Skeletal muscle cell (primary cell): ENCODE results near the gene KCNIP4.
"Not testable (repeated sequence)": the region's sequence is repeated elsewhere in the genome, so short reads cannot be mapped to it uniquely, and the experiment has no call there.

Experiments used
- DNase-seq: peaks from one replicate; pipeline ENCODE4 v3.0.0-alpha.2; 2010; ENCODE audit warnings: low read depth
- H3K4me3 ChIP-seq: 2 replicates; pipeline ENCODE4 v1.5.1; 2011; ENCODE audit warnings: low read depth, mild to moderate bottlenecking, control low read depth, low read length, moderate library complexity

Gene KCNIP4

DNA sequence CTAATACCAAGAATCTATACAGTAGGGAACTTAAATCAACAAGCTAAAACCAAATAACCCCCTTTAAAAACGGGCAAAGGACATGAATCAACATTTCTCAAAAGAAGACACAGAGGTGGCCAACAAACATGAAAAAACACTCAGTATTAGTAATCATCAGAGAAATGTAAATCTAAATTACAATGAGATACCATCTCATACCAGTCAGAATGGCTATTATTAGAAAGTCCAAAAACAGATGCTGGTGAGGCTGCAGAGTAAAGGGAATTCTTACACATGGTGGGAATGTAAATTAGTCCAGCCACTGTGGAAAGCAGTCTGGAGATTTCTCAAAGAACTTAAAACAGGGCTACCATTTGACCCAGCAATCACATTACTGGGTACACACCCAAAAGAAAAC is 1080.5 kb downstream of the KCNIP4 start:
- H3K4me3 ChIP-seq, result no peak overlapping the region
- DNase-seq, result no peak

DNA sequence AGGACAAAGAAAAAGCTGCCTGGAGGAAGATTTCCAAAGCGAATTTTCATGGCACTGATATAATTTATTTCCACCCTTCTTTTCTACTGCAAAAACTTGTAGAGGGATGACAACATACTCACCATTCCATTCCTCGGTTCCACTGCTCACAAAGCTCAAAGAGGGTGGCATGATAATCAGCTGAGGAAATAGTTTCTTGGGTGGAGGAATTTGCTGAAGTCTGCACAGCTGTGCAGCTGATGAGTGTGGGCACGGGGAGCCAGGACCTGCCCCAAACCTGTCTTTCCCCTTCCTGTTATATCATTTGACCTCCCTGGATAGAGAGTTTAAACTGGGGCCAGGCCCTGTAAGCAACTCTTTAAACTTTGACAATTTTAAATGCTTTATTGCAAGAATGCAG is 1087.7 kb downstream of the KCNIP4 start:
- H3K4me3 ChIP-seq, result no peak overlapping the region
- no peak for DNase-seq

DNA sequence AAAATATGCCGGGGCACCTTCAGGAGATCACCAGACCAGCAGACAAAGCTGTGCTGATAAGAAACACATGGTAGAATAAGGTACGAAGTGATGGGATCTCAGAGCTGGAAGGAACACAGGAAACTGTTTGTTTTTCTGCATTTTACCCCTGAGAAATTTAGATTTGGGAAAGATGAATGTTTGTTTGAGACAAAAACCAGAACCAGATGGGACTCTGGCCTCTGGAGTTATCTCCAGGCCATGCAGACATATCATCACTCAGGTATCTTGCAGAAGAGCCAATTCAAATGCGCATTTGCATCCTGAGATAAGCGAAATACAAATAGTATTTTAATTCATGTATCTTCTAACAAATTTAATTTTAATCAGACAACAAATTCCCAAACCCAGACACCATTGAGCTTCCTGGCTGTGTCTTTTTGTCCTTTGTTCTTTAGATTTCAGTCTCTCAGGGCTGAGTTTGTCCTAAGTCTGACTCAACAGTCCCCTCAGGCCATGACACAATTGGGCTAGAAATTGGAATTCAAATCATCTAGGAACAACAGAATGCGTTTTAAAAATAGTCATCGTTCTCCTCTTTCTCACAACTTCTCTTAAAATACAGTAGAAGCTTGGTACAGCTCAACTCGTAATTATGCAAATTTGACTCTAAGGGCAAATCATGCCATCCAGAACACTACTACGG is 1089.3 kb downstream of the KCNIP4 start:
- DNase-seq, result no peak

DNA sequence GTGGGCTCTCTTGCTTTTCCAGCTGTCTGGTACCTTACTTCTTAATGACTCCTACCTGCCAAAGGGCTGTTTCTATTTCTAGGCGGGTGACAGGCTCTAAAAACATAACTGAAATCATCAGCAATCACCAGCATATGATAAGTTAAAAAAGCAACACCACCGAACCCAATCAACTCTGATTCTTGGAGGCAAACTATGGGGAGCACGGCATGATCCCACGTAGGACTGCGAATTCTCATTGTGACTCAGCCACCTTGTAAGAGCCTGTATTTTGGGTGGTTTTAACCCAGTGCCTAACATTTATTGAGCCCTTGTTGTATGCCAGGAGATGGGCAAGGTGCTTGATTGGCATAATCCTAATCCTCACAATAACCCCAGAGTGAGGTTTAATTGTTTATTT is 1091.5 kb downstream of the KCNIP4 start:
- no peak for DNase-seq
- no peak overlapping the region for H3K4me3 ChIP-seq

More for the DNA sequence above, 1089.3 kb downstream of the KCNIP4 start:
- H3K4me3 ChIP-seq, result no peak overlapping the region

DNA sequence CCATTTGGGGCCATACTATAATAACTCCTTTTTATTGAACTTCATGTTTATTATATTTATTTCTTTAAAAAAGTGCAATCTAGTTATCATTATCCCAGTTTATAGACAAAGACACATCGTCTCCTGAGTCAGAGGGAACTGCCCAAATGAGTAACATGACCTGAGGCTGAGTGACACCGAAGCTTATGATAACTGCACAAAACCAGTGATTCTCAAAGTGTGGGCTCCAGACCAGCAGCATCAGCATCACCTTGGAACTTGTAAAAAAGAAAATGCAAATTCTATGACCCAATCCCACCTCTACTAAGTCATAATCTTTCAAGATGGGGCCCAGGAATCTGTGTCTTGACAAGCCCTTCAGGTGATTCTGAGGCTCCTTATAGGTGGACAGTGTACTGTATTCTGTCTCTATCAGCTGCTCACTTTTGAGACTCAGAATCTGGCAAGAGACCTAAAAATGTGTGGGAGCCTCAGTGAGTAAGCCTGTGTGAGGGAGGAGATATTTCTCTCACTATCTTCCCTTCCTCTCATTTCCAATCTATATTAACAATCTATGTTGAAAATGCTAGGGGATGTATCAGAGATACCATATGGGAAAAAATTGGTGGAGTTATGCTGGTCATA is 1101.3 kb downstream of the KCNIP4 start:
- no peak overlapping the region for H3K4me3 ChIP-seq
- DNase-seq, result no peak

DNA sequence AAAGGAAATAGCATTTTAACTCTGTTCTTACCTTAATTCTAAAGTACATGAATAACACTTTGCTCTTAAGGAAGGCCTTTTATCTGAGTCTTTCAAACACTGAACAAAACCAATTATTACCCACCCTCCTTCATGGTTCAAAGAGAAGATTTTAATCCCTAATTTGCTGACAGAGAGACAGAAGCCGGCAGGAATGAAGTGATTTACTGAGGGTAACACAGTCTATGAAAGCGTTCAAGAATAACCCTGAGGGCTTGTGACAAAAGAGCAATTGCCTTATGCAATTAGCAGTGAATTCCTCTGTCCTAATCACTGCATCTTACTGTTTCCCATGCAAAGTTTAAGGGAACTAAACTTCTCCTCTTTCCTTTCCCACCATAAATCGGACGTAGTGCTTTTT is 1104.3 kb downstream of the KCNIP4 start:
- no peak overlapping the region for H3K4me3 ChIP-seq
- no peak for DNase-seq

DNA sequence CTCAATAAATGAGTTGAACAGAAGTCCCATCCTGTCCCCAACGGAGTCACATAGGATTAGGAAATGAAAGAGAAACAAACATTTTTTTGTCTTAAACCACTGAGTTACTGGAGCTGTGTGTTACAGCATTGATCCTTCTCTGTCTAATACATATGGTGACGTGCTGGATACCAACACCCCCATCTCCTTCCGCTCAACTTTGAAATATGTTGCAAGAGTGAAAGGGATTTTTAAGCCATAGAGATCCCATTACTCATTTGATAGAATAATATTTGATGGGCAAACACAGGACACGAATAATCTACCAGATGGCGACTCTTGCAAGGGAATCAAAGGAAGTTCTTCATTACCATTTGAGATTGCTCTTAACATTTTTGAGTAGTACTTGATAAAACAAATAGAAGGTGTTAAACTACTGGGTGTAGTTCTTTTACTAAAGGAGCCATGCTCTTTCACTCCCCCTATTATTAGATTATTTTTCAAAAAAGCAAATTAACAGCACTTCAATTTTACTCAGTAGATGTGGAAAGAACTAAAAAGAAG is 1107.9 kb downstream of the KCNIP4 start:
- no peak for DNase-seq
- H3K4me3 ChIP-seq, result no peak overlapping the region

DNA sequence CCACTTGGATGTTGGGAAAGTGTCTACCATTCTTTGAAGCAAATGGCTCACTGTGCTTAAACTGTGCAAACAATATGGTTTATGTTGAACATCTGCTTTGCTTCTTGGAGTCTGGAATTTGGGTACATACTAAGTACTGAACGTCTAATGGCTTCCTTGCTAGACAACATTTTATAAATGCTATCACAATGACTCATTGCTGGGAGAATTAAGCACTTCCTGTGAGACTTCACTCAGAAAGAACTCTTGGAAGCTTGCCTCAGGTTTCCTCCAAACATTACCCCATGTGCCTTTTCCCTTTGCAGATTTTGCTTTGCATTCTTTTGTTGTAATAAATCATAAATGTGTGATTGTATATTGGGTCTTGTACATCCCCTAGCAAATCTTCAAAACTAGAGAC is 1108.6 kb downstream of the KCNIP4 start:
- no peak overlapping the region for H3K4me3 ChIP-seq
- DNase-seq, result peak; percentile 41

DNA sequence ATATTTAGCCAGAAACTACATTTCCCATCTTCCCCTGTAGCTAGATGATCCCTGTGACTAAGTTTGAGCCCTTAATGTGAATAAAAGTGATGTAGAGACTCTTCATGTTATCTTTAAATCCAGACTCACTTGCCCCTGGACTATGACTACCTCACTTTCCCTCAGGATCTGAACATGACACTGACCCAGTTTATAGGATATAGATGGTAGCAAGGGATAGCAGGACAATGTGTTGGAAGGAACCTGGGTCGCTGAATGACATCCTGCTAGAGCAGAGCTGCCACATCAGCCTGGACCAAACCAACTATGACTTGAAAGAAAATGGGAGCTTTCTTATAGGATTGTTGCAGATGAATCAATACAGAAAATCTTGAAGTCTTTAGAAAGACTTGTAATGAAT is 1110.1 kb downstream of the KCNIP4 start:
- no peak for DNase-seq
- no peak overlapping the region for H3K4me3 ChIP-seq

DNA sequence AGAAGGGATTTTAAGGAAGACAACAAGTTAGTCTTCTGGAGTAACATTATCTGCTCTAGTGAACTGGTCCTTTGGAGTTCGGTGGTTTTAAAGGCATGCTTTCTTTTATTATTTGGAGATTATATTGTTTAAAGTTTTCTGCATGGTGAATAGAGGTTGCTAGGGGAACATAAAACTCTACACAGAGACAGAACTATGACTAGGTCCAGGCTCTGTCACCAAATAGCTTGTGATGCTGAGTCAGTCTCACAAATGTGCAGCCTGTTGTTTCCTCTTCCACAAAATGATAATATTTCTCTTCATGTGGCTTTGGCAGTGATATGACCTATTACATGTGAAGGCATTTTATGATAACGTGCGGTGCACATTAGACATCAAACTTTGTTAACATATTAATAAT is 1115.7 kb downstream of the KCNIP4 start:
- no peak for DNase-seq

DNA sequence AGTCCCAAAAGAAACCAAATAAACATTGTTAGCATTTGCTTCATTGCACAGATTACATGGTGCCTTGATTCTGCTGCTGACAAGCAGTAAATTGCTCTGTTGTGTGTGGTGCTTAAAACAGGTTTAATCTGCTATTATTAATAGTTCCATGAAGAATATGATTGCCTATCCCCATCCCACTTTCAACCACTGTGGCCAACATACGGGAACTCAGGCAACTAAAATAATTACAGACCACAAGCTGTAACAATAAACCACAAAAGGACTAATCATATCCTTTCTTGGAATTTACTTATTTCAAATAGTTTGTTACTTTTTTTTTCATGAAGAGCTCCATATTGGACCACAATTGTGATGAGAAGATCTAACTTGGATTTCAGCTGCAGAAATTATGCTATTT is 1116.8 kb downstream of the KCNIP4 start:
- H3K4me3 ChIP-seq, result no peak overlapping the region
- DNase-seq, result no peak

More for the DNA sequence above, 1115.7 kb downstream of the KCNIP4 start:
- no peak overlapping the region for H3K4me3 ChIP-seq

DNA sequence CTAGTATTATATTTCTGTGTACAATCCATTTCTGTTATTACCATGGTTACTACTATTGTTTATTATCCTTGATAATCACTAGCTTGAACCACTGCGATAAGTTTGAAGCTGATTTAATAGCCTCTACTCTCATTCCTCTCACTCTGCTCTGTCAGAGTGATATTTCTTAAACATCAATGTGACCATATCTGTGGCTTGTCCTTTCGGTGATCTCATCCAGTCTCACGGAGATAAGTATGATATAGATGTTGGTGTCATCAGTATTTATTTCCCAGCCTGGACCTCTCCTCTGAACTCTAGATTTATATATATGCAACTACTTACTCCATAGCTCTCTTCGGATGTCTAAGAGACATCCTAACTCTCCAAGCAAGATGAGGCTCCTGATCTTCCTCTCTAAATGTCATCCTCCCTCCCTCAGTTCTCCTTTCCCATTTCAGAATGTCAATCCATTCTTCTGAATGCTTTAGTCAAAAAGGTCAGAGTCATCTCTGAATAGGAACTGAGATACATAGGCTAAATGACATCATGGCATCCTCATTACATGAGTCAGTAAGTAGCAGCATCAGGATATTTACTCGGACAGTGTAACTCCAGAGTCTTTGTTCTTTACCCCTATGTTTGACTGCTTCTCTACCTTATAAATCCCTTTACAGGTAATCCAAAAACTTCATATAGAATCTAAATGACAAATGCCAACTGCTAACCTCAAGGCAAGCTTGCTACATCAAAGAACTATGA is 1118.8 kb downstream of the KCNIP4 start:
- peak; percentile 21 for DNase-seq
- H3K4me3 ChIP-seq, result no peak overlapping the region

DNA sequence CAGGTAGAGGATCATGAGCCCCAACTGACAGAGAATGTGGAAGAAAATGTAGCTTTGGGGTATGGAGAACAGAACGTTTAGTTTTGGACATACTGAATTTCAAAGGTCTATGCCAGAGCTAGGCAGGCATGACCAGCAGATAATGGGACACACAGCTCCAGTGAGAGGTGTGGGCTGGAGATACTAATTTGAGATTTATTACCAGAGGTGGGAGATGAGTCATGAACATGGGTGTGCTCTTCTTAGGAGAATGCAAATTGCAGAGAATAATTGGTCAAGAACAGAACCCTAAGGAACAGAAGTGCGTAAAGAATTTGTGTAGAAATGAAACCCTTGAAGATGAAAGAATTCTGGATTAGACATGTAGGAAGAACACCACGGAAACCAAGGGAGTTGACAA is 1123.1 kb downstream of the KCNIP4 start:
- no peak overlapping the region for H3K4me3 ChIP-seq
- no peak for DNase-seq

DNA sequence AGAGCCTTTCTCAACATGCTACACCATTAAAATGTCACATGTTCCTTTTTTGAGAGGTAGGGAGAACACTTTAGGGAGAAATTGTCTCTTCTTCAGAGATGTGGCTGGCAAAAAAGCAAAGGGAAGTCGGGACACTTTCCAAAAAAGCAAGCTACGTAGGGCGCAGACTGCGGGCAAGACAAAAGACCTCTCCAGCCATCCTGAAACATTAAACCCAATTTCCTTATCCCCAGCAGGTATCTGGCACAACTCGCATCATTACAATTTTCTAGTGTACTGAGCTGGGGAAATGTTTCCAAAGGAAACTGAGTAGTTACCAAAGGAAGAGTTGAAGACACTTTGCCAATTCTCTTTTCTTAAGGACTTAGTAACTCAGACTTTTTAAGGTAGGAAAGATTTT is 1132.3 kb downstream of the KCNIP4 start:
- H3K4me3 ChIP-seq, result no peak overlapping the region
- no peak for DNase-seq

DNA sequence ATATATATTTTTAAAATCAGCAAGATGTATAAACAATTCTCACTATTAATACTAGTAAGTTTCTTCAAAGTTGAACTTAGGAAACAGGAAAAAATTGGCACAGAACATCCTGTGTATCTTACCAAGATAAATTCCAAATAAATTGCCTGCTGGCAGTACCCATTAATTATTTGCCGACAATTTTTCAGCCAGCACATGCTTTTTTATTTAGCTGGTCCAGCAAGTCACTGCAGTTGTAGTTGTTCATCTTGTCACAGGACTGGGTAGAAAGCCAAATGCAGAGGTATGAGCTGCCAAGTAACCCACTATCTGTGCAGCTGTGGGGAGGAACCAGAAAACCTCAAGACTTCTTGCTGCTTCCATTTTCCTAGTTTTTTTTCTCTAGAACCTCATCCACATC is 1134.9 kb downstream of the KCNIP4 start:
- DNase-seq, result no peak
- H3K4me3 ChIP-seq, result no peak overlapping the region

DNA sequence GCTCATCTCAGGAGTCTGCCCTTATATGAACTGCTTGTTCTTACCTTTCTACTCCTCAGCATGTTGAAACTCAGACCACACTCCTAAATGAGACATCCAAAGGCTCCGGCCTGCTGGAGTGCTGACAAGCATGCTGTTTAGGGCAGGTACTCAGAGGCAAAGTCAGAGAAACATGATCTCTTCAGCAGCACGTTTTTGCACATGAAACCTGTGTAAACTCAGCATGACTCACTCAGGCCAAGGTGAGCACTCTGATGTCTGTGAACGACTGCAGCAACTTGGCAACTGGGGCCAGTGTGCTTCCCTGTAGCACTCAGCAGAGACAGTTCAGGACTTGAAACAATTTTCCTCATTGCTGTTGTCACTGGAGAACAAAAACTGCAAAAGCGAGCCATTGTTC is 1138.8 kb downstream of the KCNIP4 start:
- DNase-seq, result no peak
- H3K4me3 ChIP-seq, result no peak overlapping the region

DNA sequence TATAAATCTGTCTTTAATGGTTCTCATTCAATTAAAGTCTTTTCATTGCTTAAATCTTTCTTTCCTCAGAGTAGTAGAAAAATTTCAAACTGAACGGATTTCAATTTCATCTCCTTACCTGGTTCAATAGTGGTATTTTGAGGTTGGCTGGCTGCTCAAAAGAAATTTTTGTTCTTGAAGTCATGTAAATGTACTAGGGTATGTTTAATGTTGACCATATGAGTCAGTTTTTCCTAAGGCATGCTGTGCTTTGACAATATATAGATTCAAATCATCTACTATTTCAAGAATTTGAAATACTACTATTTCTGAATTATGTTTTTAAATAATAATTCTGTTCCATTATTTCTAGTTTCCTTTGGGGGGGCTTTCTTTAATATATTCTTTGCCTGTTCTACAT is 1142.9 kb downstream of the KCNIP4 start:
- no peak overlapping the region for H3K4me3 ChIP-seq
- DNase-seq, result no peak

DNA sequence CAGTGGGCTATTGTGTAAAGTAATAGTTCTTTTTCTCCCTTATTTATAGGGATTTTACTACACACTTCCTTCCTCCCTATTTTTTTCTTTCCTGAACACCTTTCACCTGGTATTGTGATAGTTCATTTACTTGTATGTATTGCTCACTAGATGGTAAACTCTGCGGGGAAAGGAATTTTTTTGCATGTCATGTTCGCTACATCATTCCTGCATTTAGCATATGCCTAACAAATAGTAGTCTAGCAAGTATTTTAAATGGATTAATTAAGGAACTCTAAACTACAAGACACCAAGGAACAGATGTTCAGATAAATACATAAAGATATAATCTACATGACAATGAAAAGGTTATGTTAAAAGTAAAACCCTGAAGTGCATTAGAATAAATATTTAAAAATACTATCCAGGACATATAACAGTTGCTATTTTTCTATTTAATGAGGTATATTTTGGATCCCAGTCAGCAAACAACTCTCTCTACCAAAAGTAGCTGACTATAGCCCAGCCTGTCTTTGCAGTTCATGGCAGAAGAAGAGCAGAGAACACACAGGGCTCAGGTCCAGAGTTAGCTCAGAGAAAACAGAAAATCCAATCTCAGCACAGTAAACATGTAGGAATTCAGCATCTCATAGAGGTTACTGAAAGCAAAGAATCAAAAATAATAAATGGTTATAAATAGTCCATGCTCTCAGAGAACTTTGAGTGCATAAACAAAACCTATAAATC is 1160.5 kb downstream of the KCNIP4 start:
- no peak for DNase-seq
- H3K4me3 ChIP-seq, result no peak overlapping the region

DNA sequence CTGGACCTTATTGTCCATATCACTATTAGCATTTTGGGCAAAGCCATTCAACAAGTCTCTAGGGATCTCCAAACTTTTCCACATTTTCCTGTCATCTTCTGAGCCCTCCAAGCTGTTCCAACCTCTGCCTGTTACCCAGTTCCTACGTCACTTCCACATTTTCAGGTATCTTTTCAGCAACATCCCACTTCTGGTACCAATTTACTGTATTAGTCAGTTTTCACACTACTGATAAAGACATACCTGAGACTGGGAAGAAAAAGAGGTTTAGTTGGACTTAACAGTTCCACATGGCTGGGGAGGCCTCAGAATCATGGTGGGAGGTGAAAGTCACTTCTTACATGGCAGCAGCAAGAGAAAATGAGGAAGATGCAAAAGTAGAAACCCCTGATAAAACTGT is 1165.4 kb downstream of the KCNIP4 start:
- DNase-seq, result not testable (repeated sequence)

DNA sequence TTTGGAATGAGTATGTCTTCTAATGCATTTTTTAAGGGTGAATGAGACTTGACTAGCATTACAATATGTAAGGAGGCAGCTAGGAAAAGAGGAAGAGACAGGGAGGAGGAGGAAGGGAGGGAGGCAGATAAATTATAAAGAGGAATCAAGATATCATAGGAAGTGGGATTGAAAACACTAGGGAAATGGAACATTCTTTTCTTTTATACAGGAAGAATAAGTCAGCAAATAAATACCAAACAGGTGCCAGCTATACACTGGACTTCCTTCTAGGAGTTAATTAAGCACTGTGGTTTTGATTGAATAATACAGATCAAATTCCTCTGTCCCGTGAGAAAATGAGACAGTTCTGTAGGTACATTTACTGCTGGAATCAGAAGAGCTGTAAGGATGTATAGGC is 1169.7 kb downstream of the KCNIP4 start:
- no peak overlapping the region for H3K4me3 ChIP-seq
- no peak for DNase-seq

More for the DNA sequence above, 1165.4 kb downstream of the KCNIP4 start:
- not testable (repeated sequence) for H3K4me3 ChIP-seq
